OCI-LY7 (cell line): ENCODE data around the gene PIGZ. TPM values are rescaled to one million over a fixed set of nuclear protein-coding genes. Genes with fewer than 3 reads are reported as not detected.

Experiments used
- BruUV-seq: library from RNA; stranded (reverse); fragments of 400-500 nt; replicated peaks from 2 replicates; lab custom pipeline; 2021; lab: Mats Ljungman, UMichigan
- CTCF ChIA-PET: fragments of 300-600 bp; sonication (Branson Sonifier 250); formaldehyde crosslinking; loops from one replicate; lab custom pipeline; 2022; ENCODE audit warnings: antibody characterized with exemption; ENCODE audit not compliant: unreplicated experiment; lab: Charles Lee
- POLR2A ChIA-PET: fragments of 300-600 bp; sonication (Branson Sonifier 250); formaldehyde crosslinking; loops from one replicate; lab custom pipeline; 2022; ENCODE audit warnings: antibody characterized with exemption; lab: Charles Lee
- DNase-seq: peaks from one replicate; pipeline ENCODE4 v3.0.0-alpha.2; 2015; ENCODE audit warnings: low spot score
- H2AFZ ChIP-seq: fragments of 200-600 bp; sonication (generic), shearing (Covaris generic); 2 replicates; pipeline ENCODE4 v1.6.1; 2014; ENCODE audit warnings: mild to moderate bottlenecking, antibody characterized with exemption, low read length, moderate library complexity
- H3K27ac ChIP-seq: fragments of 200-600 bp; sonication (generic); 2 replicates; pipeline ENCODE4 v1.5.1; 2014; ENCODE audit warnings: mixed run types, low read depth, mild to moderate bottlenecking, moderate library complexity, low read length, inconsistent platforms; ENCODE audit not compliant: poor library complexity, severe bottlenecking
- H3K36me3 ChIP-seq: fragments of 200-600 bp; sonication (generic); 2 replicates; pipeline ENCODE4 v1.6.1; 2014; ENCODE audit warnings: mild to moderate bottlenecking, antibody characterized with exemption, low read length, moderate library complexity, mixed read lengths; ENCODE audit not compliant: insufficient read depth
- H3K4me1 ChIP-seq: fragments of 200-600 bp; sonication (generic); 2 replicates; pipeline ENCODE4 v1.5.1; 2014; ENCODE audit warnings: mild to moderate bottlenecking, low read length; ENCODE audit not compliant: insufficient read depth, poor library complexity, severe bottlenecking
- H3K4me2 ChIP-seq: fragments of 200-600 bp; sonication (generic); 2 replicates; pipeline ENCODE4 v1.6.1; 2014; ENCODE audit warnings: mild to moderate bottlenecking, low read length
- H3K4me3 ChIP-seq: fragments of 200-600 bp; sonication (generic); 2 replicates; pipeline ENCODE4 v1.5.1; 2014; ENCODE audit warnings: mild to moderate bottlenecking, low read depth, low read length; ENCODE audit not compliant: poor library complexity, severe bottlenecking
- H3K79me2 ChIP-seq: fragments of 200-600 bp; sonication (generic); 2 replicates; pipeline ENCODE4 v1.6.1; 2016; ENCODE audit warnings: low read depth, mild to moderate bottlenecking, low read length, moderate library complexity, mixed read lengths; ENCODE audit not compliant: insufficient read depth
- H3K9me2 ChIP-seq: fragments of 200-600 bp; sonication (generic); 2 replicates; pipeline ENCODE4 v1.6.1; 2016; ENCODE audit warnings: mild to moderate bottlenecking, low read length, mixed read lengths; ENCODE audit not compliant: insufficient read depth
- H3K9me3 ChIP-seq: fragments of 200-600 bp; sonication (generic); 2 replicates; pipeline ENCODE4 v1.6.1; 2014; ENCODE audit warnings: mild to moderate bottlenecking, mixed run types, low read length, mixed read lengths
- H4K20me1 ChIP-seq: fragments of 200-600 bp; sonication (generic); 2 replicates; pipeline ENCODE4 v1.6.1; 2014; ENCODE audit warnings: mild to moderate bottlenecking, antibody characterized with exemption, low read length, moderate library complexity, mixed read lengths; ENCODE audit not compliant: insufficient read depth
- EZH2phosphoT487 ChIP-seq: fragments of 200-600 bp; sonication (generic); IDR thresholded peaks from 2 replicates; pipeline ENCODE4 v1.6.1; 2018; ENCODE audit warnings: low read depth, borderline replicate concordance, mild to moderate bottlenecking, mixed run types, antibody characterized with exemption, low read length, moderate library complexity, mixed read lengths
- intact Hi-C: fragments of 100-400 bp; cut with micrococcal nuclease; formaldehyde crosslinking; loops from one replicate; pipeline ENCODE4 v1.10.0; 2022; ENCODE audit not compliant: unreplicated experiment
- total RNA-seq, 2 experiments: library from RNA; depleted of rRNA in 1 of 2; stranded (reverse); fragments of >200 nt in 1 of 2; shearing (Covaris generic) in 1 of 2; gene quantifications; 2 replicates each; pipeline ENCODE4 v1.2.3, GENCODE V29; 2014 to 2022
- TF ChIP-seq, protein P1 (sequence below): fragments of 200-600 bp; sonication (generic); conservative IDR thresholded peaks from 2 replicates; pipeline ENCODE4 v1.5.1; 2014; ENCODE audit warnings: mild to moderate bottlenecking, antibody characterized with exemption, low read length, moderate library complexity, mixed read lengths

Gene PIGZ
- total RNA-seq, 2 experiments from 2014 or later: not detected

DNA sequence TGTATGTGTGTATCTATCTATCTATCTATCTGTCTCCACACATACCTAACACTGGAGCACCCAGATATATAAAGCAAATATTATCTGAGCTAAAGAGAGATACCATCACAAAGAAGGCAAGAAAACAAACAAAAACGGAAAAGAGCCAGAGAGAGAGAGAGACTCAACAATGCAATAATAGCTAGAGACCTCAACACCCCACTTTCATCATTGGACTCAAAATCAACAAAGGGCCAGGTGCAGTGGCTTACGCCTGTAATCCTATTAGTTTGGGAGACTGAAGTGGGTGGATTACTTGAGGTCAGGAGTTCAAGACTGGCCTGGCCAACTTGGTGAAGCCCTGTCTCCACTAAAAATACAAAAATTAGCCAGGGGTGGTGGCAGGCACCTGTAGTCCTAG is 49.7 kb downstream of the PIGZ start:
- intact Hi-C loops: no loop called here
- Histone ChIP-seq H2AFZ (no peak overlapping the region), H3K4me3 (no peak overlapping the region), H3K4me1 (peaks cover 5% of the 10 kb centered on the region), H3K79me2 (no peaks in the 10 kb centered on the region), H3K9me2 (no peaks in the 10 kb centered on the region), H3K9me3 (no peaks in the 10 kb centered on the region), H4K20me1 (no peaks in the 10 kb centered on the region), H3K27ac (no peak overlapping the region), H3K36me3 (peaks cover 58% of the 10 kb centered on the region), H3K4me2 (no peak overlapping the region)
- POLR2A ChIA-PET: interaction anchor here (0.6 kb wide), 1 partner anchor 344 kb away, joined by 5 read pairs; no protein-coding TSS in a partner anchor
- CTCF ChIA-PET: no interaction called here
- no TSS peak for BruUV-seq
- no peak for DNase-seq
- TF ChIP-seq EZH2phosphoT487: no peak
- TF ChIP-seq, protein P1, sequence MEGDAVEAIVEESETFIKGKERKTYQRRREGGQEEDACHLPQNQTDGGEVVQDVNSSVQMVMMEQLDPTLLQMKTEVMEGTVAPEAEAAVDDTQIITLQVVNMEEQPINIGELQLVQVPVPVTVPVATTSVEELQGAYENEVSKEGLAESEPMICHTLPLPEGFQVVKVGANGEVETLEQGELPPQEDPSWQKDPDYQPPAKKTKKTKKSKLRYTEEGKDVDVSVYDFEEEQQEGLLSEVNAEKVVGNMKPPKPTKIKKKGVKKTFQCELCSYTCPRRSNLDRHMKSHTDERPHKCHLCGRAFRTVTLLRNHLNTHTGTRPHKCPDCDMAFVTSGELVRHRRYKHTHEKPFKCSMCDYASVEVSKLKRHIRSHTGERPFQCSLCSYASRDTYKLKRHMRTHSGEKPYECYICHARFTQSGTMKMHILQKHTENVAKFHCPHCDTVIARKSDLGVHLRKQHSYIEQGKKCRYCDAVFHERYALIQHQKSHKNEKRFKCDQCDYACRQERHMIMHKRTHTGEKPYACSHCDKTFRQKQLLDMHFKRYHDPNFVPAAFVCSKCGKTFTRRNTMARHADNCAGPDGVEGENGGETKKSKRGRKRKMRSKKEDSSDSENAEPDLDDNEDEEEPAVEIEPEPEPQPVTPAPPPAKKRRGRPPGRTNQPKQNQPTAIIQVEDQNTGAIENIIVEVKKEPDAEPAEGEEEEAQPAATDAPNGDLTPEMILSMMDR: no peak

DNA sequence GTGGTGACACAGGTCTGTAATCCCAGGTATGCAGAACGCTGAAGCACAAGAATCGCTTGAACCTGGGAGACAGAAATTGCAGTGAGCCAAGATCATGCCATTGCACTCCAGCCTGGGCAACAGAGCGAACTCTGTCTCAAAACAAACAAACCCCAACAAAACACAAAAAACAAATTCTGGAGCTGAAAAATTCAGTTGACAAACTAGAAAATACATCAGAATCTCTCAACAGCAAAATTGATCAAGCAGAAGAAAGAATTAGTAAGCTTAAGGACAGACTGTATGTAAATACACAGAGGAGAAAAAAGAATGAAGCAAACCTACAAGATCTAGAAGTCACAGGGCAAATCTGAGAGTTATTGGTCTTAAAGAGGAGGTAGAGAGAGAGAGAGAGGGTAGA is 51.6 kb downstream of the PIGZ start:
- Histone ChIP-seq H3K9me2 (no peaks in the 10 kb centered on the region), H3K9me3 (no peaks in the 10 kb centered on the region), H2AFZ (no peak overlapping the region), H4K20me1 (no peaks in the 10 kb centered on the region), H3K4me1 (peaks cover 5% of the 10 kb centered on the region), H3K4me2 (no peak overlapping the region), H3K36me3 (peaks cover 42% of the 10 kb centered on the region), H3K27ac (no peak overlapping the region), H3K79me2 (no peaks in the 10 kb centered on the region), H3K4me3 (no peak overlapping the region)
- intact Hi-C loops: no loop called here
- ChIA-PET CTCF (no interaction called here), POLR2A (interaction anchor here (0.6 to 1.3 kb wide), 4 partner anchors 9 to 36 kb away, joined by 3 to 6 read pairs (median 3); partner anchors contain the start of gene NCBP2)
- TF ChIP-seq EZH2phosphoT487: no peak
- TF ChIP-seq, protein P1: no peak
- DNase-seq: no peak
- BruUV-seq: no TSS peak

DNA sequence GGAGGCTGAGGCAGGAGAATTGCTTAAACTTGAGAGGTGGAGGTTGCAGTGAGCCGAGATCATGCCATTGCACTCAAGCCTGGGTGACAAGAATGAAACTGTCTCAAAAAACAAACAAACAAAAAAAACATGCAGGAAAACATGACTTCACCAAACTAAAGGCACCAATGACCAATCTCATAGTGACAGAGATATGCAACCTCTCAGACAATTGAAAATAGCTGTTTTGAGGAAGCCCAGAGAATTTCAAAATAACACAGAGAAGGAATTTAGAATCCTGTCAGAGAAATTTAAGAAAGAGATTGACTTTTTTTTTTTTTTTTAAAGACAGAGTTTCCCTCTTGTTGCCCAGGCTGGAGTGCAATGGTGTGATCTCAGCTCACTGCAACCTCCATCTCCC is 52.4 kb downstream of the PIGZ start:
- H3K9me3 ChIP-seq: no peaks in the 10 kb centered on the region
- H3K4me3 ChIP-seq: no peak overlapping the region
- H3K9me2 ChIP-seq: no peaks in the 10 kb centered on the region
- no peaks in the 10 kb centered on the region for H3K79me2 ChIP-seq
- H2AFZ ChIP-seq: no peak overlapping the region
- peaks cover 36% of the 10 kb centered on the region for H3K36me3 ChIP-seq
- H3K4me1 ChIP-seq: peaks cover 5% of the 10 kb centered on the region
- ChIA-PET CTCF (no interaction called here), POLR2A (interaction anchor here (0.6 to 1.3 kb wide), 4 partner anchors 10 to 803 kb away, joined by 3 to 6 read pairs (median 4); no protein-coding TSS in a partner anchor)
- no peak overlapping the region for H3K27ac ChIP-seq
- DNase-seq: no peak
- TF ChIP-seq EZH2phosphoT487: no peak
- TF ChIP-seq, protein P1: no peak
- no peaks in the 10 kb centered on the region for H4K20me1 ChIP-seq
- intact Hi-C loops: no loop called here
- H3K4me2 ChIP-seq: no peak overlapping the region
- no TSS peak for BruUV-seq
